ENCODE data around the gene POLRMT. TPM values are rescaled to one million over a fixed set of nuclear protein-coding genes. Genes with fewer than 3 reads are reported as not detected.

POLRMT gene
- polyA plus RNA-seq, 1 of the 3 experiments (the other 2 are of a cell fraction) = 38.2 TPM

GRCh38 chr19:660793-661426 is 27.6 kb upstream of the POLRMT start:
- Histone ChIP-seq H3K4me2 (peak overlapping the region; percentile 99), H3K79me2 (ENCODE audit: insufficient read depth) (peaks cover 73% of the 10 kb centered on the region), H3K4me1 (ENCODE audit: control insufficient read depth in 1 of 2, insufficient read depth in 2 of 2, low read depth in 1 of 2, low read length in 1 of 2) (peaks cover 7 to 32% of the 10 kb centered on the region in 2 experiments; a peak in 2 of 4 replicates), H3K9me3 (no peaks in the 10 kb centered on the region), H3K27ac (ENCODE audit: low read depth in 2 of 2, low read length in 1 of 2) (no peak overlapping the region), H4K20me1 (ENCODE audit: insufficient read depth) (peaks cover 66% of the 10 kb centered on the region), H3K27me3 (ENCODE audit: insufficient read depth) (no peaks in the 10 kb centered on the region), H3K9me2 (no peaks in the 10 kb centered on the region), H3K4me3 (ENCODE audit: low read depth in 2 of 2, low read length in 1 of 2) (peak overlapping the region; percentile 86 to 96), H3K9ac (peak overlapping the region; percentile 97; the same call in 1 of the 2 replicates), H2AFZ (ENCODE audit: low read depth) (no peak overlapping the region), H3F3A (replicated peaks; ENCODE audit: insufficient read depth) (peaks cover 4% of the 10 kb centered on the region), H3K36me3 (replicated peaks in 1 of 2; ENCODE audit: control insufficient read depth in 1 of 2, insufficient read depth in 2 of 2, low read length in 1 of 2) (peaks cover 0 to 9% of the 10 kb centered on the region in 2 experiments)
- TF ChIP-seq TAF1 (IDR thresholded peaks at IDR 0.05; ENCODE audit: borderline replicate concordance, low read depth, low read length) (no peak), GABPA (IDR thresholded peaks at IDR 0.05; ENCODE audit: low read depth) (no peak), FOXJ3 (CRISPR knock-in tag; IDR thresholded peaks at IDR 0.05) (no peak), MEF2A (IDR thresholded peaks at IDR 0.05; ENCODE audit: borderline replicate concordance, low read depth) (no peak), RXRA (IDR thresholded peaks at IDR 0.05; ENCODE audit: borderline replicate concordance, low read depth) (no peak), USF1 (IDR thresholded peaks at IDR 0.05; ENCODE audit: borderline replicate concordance, low read depth) (no peak), RFX5 (IDR thresholded peaks at IDR 0.05; ENCODE audit: low read length) (no peak), SIN3A (IDR thresholded peaks at IDR 0.05; ENCODE audit: borderline replicate concordance, low read depth, low read length) (no peak), FOSL2 (IDR thresholded peaks at IDR 0.05; ENCODE audit: borderline replicate concordance, low read depth) (no peak), CHD2 (IDR thresholded peaks at IDR 0.05; ENCODE audit: low read length, partially characterized antibody) (no peak), MAX (IDR thresholded peaks at IDR 0.05; ENCODE audit: low read depth) (no peak), RCOR1 (IDR thresholded peaks at IDR 0.05; ENCODE audit: low read length) (no peak), CTCF (IDR thresholded peaks at IDR 0.05) (no peak), USF2 (IDR thresholded peaks at IDR 0.05; ENCODE audit: borderline replicate concordance, low read depth, low read length) (no peak)
- WGBS (ENCODE audit: low lambda C conversion rate) = 76% methylated on average over 12 of the region's 20 CpGs
- ChIA-PET CTCF (interaction anchor here (1.0 kb wide), 1 partner anchor 75 kb away, joined by 4 read pairs; no protein-coding TSS in a partner anchor), POLR2A (interaction anchor here (0.9 kb wide), 1 partner anchor 20 kb away, joined by 3 read pairs; no protein-coding TSS in a partner anchor)
- DNase-seq = no peak

Measured in SK-N-SH (cell line).